IMR-90 (cell line): Measurements from ENCODE around the gene DIP2B. TPM values are rescaled to one million over a fixed set of nuclear protein-coding genes. Genes with fewer than 3 reads are reported as not detected.

Experiments
- ATAC-seq: fragments of 200-7000 bp; cut with Tn5 transposase; 2 replicates; pipeline ENCODE4 v1.9.1; 2020; ENCODE audit warnings: low read depth, mild to moderate bottlenecking, moderate library complexity
- BruUV-seq: library from RNA; stranded (reverse); fragments of 400-500 nt; replicated peaks from 2 replicates; lab custom pipeline; 2021; lab: Mats Ljungman, UMichigan
- CTCF ChIA-PET: fragments of 300-600 bp; formaldehyde crosslinking; extraction: SDS; loops from one replicate; lab custom pipeline; 2021; ENCODE audit warnings: antibody characterized with exemption; lab: Yijun Ruan, JAX
- POLR2A ChIA-PET: fragments of 300-600 bp; sonication (Branson Sonifier 250); formaldehyde crosslinking; loops from one replicate; lab custom pipeline; 2022; ENCODE audit warnings: antibody characterized with exemption; ENCODE audit not compliant: unreplicated experiment; lab: Charles Lee
- DNase-seq: peaks from one replicate; pipeline ENCODE4 v3.0.0; 2013
- H2AFZ ChIP-seq: replicated peaks from 2 replicates; pipeline ENCODE3; 2013; ENCODE audit warnings: low read length, mild to moderate bottlenecking; ENCODE audit not compliant: poor library complexity
- H2AK5ac ChIP-seq: 2 replicates; pipeline ENCODE4 v1.6.1; 2013; ENCODE audit warnings: low read depth, low read length, inconsistent platforms
- H2AK9ac ChIP-seq: replicated peaks from 2 replicates; pipeline ENCODE3; 2013; ENCODE audit warnings: mild to moderate bottlenecking, low read depth, low read length, moderate library complexity; ENCODE audit not compliant: poor library complexity
- H2BK120ac ChIP-seq: 2 replicates; pipeline ENCODE4 v1.6.1; 2013; ENCODE audit warnings: low read depth, low read length, inconsistent platforms
- H2BK15ac ChIP-seq: 3 replicates; pipeline ENCODE4 v1.6.1; 2013; ENCODE audit warnings: low read depth, low read length, inconsistent platforms
- H2BK20ac ChIP-seq: 2 replicates; pipeline ENCODE4 v1.6.1; 2013; ENCODE audit warnings: low read depth, mild to moderate bottlenecking, inconsistent platforms, low read length, moderate library complexity
- H2BK5ac ChIP-seq: 2 replicates; pipeline ENCODE4 v1.6.1; 2013; ENCODE audit warnings: mild to moderate bottlenecking, low read depth, low read length, inconsistent platforms; ENCODE audit not compliant: poor library complexity, severe bottlenecking
- H3K14ac ChIP-seq: replicated peaks from 2 replicates; pipeline ENCODE4 v1.6.1; 2013; ENCODE audit warnings: low read depth, low read length, inconsistent platforms
- H3K18ac ChIP-seq: 2 replicates; pipeline ENCODE4 v1.6.1; 2013; ENCODE audit warnings: low read depth, low read length, control low read depth
- H3K23ac ChIP-seq: 2 replicates; pipeline ENCODE4 v1.6.1; 2013; ENCODE audit warnings: low read depth, low read length, inconsistent platforms
- H3K27ac ChIP-seq: 2 replicates; pipeline ENCODE4 v1.5.1; 2013; ENCODE audit warnings: mild to moderate bottlenecking, control low read depth, low read length; ENCODE audit not compliant: insufficient read depth
- H3K27me3 ChIP-seq: 2 replicates; pipeline ENCODE4 v1.6.1; 2013; ENCODE audit warnings: low read length; ENCODE audit not compliant: control insufficient read depth, insufficient read depth
- H3K36me3 ChIP-seq: 2 replicates; pipeline ENCODE4 v1.6.1; 2013; ENCODE audit warnings: low read length, mixed read lengths; ENCODE audit not compliant: control insufficient read depth, insufficient read depth
- H3K4ac ChIP-seq: 2 replicates; pipeline ENCODE4 v1.6.1; 2013; ENCODE audit warnings: low read depth, low read length, inconsistent platforms
- H3K4me1 ChIP-seq: 2 replicates; pipeline ENCODE4 v1.6.1; 2013; ENCODE audit warnings: low read length, mixed read lengths; ENCODE audit not compliant: control insufficient read depth, insufficient read depth
- H3K4me2 ChIP-seq: 2 replicates; pipeline ENCODE4 v1.6.1; 2013; ENCODE audit warnings: low read depth, mild to moderate bottlenecking, control low read depth, low read length, moderate library complexity
- H3K4me3 ChIP-seq: 2 replicates; pipeline ENCODE4 v1.5.1; 2013; ENCODE audit warnings: low read depth, mild to moderate bottlenecking, control low read depth, low read length, moderate library complexity; ENCODE audit not compliant: insufficient read depth
- H3K56ac ChIP-seq: 2 replicates; pipeline ENCODE4 v1.6.1; 2013; ENCODE audit warnings: low read length, inconsistent platforms; ENCODE audit not compliant: insufficient read depth; ENCODE audit errors: extremely low read depth
- H3K79me1 ChIP-seq, 2 experiments: 2 replicates each; pipeline ENCODE4 v1.6.1; 2013; ENCODE audit warnings: low read length in 2 of 2, inconsistent platforms in 1 of 2, low read depth in 1 of 2
- H3K9ac ChIP-seq: 2 replicates; pipeline ENCODE4 v1.6.1; 2013; ENCODE audit warnings: low read depth, low read length, control low read depth
- H3K9me1 ChIP-seq: 2 replicates; pipeline ENCODE4 v1.6.1; 2013; ENCODE audit warnings: low read length, inconsistent platforms; ENCODE audit not compliant: insufficient read depth
- H3K9me3 ChIP-seq: 2 replicates; pipeline ENCODE4 v1.6.1; 2013; ENCODE audit warnings: low read length; ENCODE audit not compliant: control insufficient read depth, insufficient read depth
- H4K20me1 ChIP-seq: 2 replicates; pipeline ENCODE4 v1.6.1; 2013; ENCODE audit warnings: low read length, inconsistent platforms; ENCODE audit not compliant: insufficient read depth
- H4K5ac ChIP-seq: 2 replicates; pipeline ENCODE4 v1.6.1; 2013; ENCODE audit warnings: mild to moderate bottlenecking, low read depth, low read length, control low read depth
- H4K8ac ChIP-seq, 2 experiments: 2 replicates each; pipeline ENCODE4 v1.6.1; 2013; ENCODE audit warnings: low read depth in 2 of 2, low read length in 2 of 2, control low read depth in 1 of 2, inconsistent platforms in 1 of 2
- H4K91ac ChIP-seq: 2 replicates; pipeline ENCODE4 v1.6.1; 2013; ENCODE audit warnings: low read depth, low read length, inconsistent platforms; ENCODE audit not compliant: insufficient read depth
- BHLHE40 ChIP-seq: fragments of 150-350 bp; IDR thresholded peaks from 2 replicates; pipeline ENCODE4 v1.6.1; 2016; ENCODE audit warnings: mild to moderate bottlenecking, low read depth, low read length
- CEBPB ChIP-seq: IDR thresholded peaks from 2 replicates; pipeline ENCODE4 v1.6.1; 2012; ENCODE audit warnings: low read depth, low read length, improper control_type of control experiment
- CHD1 ChIP-seq: IDR thresholded peaks from 2 replicates; pipeline ENCODE4 v1.6.1; 2012; ENCODE audit warnings: low read depth, low read length, improper control_type of control experiment
- MAFK ChIP-seq: IDR thresholded peaks from 2 replicates; pipeline ENCODE4 v1.6.1; 2012; ENCODE audit warnings: low read depth, low read length, improper control_type of control experiment
- MAZ ChIP-seq: IDR thresholded peaks from 2 replicates; pipeline ENCODE4 v1.6.1; 2012; ENCODE audit warnings: low read depth, mild to moderate bottlenecking, low read length, improper control_type of control experiment, moderate library complexity, borderline replicate concordance
- MXI1 ChIP-seq: IDR thresholded peaks from 2 replicates; pipeline ENCODE4 v1.6.1; 2012; ENCODE audit warnings: low read depth, mild to moderate bottlenecking, low read length, moderate library complexity, borderline replicate concordance
- NFE2L2 ChIP-seq: fragments of 150-350 bp; IDR thresholded peaks from 2 replicates; pipeline ENCODE4 v1.6.1; 2016; ENCODE audit warnings: low read depth, mild to moderate bottlenecking, low read length
- POLR2A ChIP-seq: IDR thresholded peaks from 2 replicates; pipeline ENCODE4 v1.6.1; 2012; ENCODE audit warnings: mild to moderate bottlenecking, low read depth, low read length
- RAD21 ChIP-seq: IDR thresholded peaks from 2 replicates; pipeline ENCODE4 v1.6.1; 2012; ENCODE audit warnings: low read length, improper control_type of control experiment
- RCOR1 ChIP-seq: IDR thresholded peaks from 2 replicates; pipeline ENCODE4 v1.6.1; 2012; ENCODE audit warnings: mild to moderate bottlenecking, low read length, improper control_type of control experiment; ENCODE audit not compliant: insufficient replicate concordance
- RFX5 ChIP-seq: IDR thresholded peaks from 2 replicates; pipeline ENCODE4 v1.8.0; 2012; ENCODE audit warnings: low read depth, mild to moderate bottlenecking, low read length, moderate library complexity
- SMC3 ChIP-seq: fragments of 150-350 bp; IDR thresholded peaks from 2 replicates; pipeline ENCODE4 v1.6.1; 2016; ENCODE audit warnings: low read depth, mild to moderate bottlenecking, antibody characterized with exemption, low read length, moderate library complexity
- WGBS, 2 experiments: methylation state at CpG; one replicate each; pipeline versions ENCODE4 v1.1.5 to v1.1.7; 2013; ENCODE audit warnings: missing lambda C conversion rate in 2 of 2; ENCODE audit not compliant: insufficient read length in 1 of 2; ENCODE audit errors: extremely low coverage in 2 of 2; 5-methylcytosine and 5-hydroxymethylcytosine counted together
- dilution Hi-C: fragments of 300-500 bp; cut with HindIII; formaldehyde crosslinking; loops from one replicate; pipeline ENCODE4 v1.14.3; 2018; ENCODE audit warnings: low sequenced_read_pairs; ENCODE audit not compliant: unreplicated experiment
- in situ Hi-C: fragments of 300-500 bp; cut with MboI; formaldehyde crosslinking; loops from 3 replicates; pipeline ENCODE4 v1.14.3; 2019; ENCODE audit warnings: low sequenced_read_pairs, inconsistent platforms, mixed read lengths
- intact Hi-C: fragments of 100-400 bp; cut with micrococcal nuclease; formaldehyde crosslinking; loops from 2 replicates; pipeline ENCODE4 v1.10.0; 2022
- polyA plus RNA-seq, 3 experiments: library from polyadenylated mRNA; depleted of rRNA; stranded (reverse); fragments of >200 nt; gene quantifications; 2 replicates each; pipeline ENCODE4 v1.2.3, GENCODE V29; 2012; ENCODE audit warnings: low replicate concordance in 1 of 3
- total RNA-seq: library from RNA; depleted of rRNA; stranded (reverse); fragments of >200 nt; gene quantifications from 2 replicates; pipeline ENCODE4 v1.2.3, GENCODE V29; 2012
- TF ChIP-seq, protein P1 (sequence below): fragments of 150-350 bp; IDR thresholded peaks from 2 replicates; pipeline ENCODE4 v1.6.1; 2016; ENCODE audit warnings: low read depth, mild to moderate bottlenecking, low read length, moderate library complexity, borderline replicate concordance
- TF ChIP-seq, protein P2 (sequence below): fragments of 150-350 bp; IDR thresholded peaks from 2 replicates; pipeline ENCODE4 v1.6.1; 2017; ENCODE audit warnings: mild to moderate bottlenecking, antibody characterized with exemption, low read length, low read depth
- TF ChIP-seq, protein P3 (sequence below): conservative IDR thresholded peaks from 2 replicates; pipeline ENCODE4 v1.5.1; 2012; ENCODE audit warnings: mild to moderate bottlenecking, low read depth, low read length, improper control_type of control experiment

The DIP2B gene
- total and polyA plus RNA-seq, 2 of the 4 experiments (the other 2 are of a cell fraction), result 7.7 to 12.9 TPM

DNA sequence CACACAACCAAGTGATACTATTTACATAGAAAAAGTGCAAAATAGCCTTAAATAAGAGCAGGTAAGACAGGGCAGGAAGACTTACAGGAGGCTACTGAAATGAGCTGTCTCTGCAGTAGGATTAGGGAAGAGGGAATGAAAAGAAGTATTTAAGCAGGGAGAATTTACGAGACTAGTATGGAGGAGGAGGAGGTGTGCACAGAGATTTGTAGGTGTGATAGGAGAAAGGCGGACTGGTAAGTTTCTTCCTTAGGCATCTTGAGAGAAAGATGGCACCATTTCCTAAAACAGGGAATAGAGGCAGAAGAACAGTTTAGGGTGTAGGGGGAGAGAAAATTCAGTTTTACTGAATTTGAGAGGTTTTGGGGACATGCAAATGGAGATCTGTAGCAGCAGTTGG lies 25.7 kb downstream of the DIP2B start:
- no peak overlapping the region for H2AK5ac ChIP-seq
- dilution Hi-C loops, result no loop called here
- no peak overlapping the region for H2BK120ac ChIP-seq
- no peak for DNase-seq
- no peak overlapping the region for H2AFZ ChIP-seq
- H3K36me3 ChIP-seq, result no peaks in the 10 kb centered on the region
- H2BK5ac ChIP-seq, result no peak overlapping the region
- H3K9me1 ChIP-seq, result peaks cover 16% of the 10 kb centered on the region
- H2BK15ac ChIP-seq, result no peak overlapping the region
- no peak for ATAC-seq
- H2BK20ac ChIP-seq, result no peak overlapping the region
- no peak overlapping the region for H4K91ac ChIP-seq
- peaks cover 21% of the 10 kb centered on the region for H4K20me1 ChIP-seq
- no peak overlapping the region for H4K5ac ChIP-seq
- intact Hi-C loops, result no loop called here
- H3K23ac ChIP-seq, result no peak overlapping the region
- no peak overlapping the region for H2AK9ac ChIP-seq
- ChIA-PET CTCF (no interaction called here), POLR2A (no interaction called here)
- H3K4me1 ChIP-seq, result peaks cover 11% of the 10 kb centered on the region
- H3K27ac ChIP-seq, result no peak overlapping the region
- no peak overlapping the region for H3K56ac ChIP-seq
- TF ChIP-seq BHLHE40, result no peak
- no peak for TF ChIP-seq RAD21
- TF ChIP-seq, protein P1, sequence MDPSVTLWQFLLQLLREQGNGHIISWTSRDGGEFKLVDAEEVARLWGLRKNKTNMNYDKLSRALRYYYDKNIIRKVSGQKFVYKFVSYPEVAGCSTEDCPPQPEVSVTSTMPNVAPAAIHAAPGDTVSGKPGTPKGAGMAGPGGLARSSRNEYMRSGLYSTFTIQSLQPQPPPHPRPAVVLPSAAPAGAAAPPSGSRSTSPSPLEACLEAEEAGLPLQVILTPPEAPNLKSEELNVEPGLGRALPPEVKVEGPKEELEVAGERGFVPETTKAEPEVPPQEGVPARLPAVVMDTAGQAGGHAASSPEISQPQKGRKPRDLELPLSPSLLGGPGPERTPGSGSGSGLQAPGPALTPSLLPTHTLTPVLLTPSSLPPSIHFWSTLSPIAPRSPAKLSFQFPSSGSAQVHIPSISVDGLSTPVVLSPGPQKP, result no peak
- TF ChIP-seq, protein P2, sequence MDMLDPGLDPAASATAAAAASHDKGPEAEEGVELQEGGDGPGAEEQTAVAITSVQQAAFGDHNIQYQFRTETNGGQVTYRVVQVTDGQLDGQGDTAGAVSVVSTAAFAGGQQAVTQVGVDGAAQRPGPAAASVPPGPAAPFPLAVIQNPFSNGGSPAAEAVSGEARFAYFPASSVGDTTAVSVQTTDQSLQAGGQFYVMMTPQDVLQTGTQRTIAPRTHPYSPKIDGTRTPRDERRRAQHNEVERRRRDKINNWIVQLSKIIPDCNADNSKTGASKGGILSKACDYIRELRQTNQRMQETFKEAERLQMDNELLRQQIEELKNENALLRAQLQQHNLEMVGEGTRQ, result no peak
- TF ChIP-seq, protein P3, sequence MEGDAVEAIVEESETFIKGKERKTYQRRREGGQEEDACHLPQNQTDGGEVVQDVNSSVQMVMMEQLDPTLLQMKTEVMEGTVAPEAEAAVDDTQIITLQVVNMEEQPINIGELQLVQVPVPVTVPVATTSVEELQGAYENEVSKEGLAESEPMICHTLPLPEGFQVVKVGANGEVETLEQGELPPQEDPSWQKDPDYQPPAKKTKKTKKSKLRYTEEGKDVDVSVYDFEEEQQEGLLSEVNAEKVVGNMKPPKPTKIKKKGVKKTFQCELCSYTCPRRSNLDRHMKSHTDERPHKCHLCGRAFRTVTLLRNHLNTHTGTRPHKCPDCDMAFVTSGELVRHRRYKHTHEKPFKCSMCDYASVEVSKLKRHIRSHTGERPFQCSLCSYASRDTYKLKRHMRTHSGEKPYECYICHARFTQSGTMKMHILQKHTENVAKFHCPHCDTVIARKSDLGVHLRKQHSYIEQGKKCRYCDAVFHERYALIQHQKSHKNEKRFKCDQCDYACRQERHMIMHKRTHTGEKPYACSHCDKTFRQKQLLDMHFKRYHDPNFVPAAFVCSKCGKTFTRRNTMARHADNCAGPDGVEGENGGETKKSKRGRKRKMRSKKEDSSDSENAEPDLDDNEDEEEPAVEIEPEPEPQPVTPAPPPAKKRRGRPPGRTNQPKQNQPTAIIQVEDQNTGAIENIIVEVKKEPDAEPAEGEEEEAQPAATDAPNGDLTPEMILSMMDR, result no peak
- no peak for TF ChIP-seq RCOR1
- no peak for TF ChIP-seq RFX5
- TF ChIP-seq MAFK, result no peak
- TF ChIP-seq CHD1, result no peak
- no peak for TF ChIP-seq CEBPB
- TF ChIP-seq NFE2L2, result no peak
- TF ChIP-seq POLR2A, result no peak
- no peak for TF ChIP-seq MAZ
- TF ChIP-seq SMC3, result no peak
- TF ChIP-seq MXI1, result no peak
- H3K27me3 ChIP-seq, result no peaks in the 10 kb centered on the region
- H3K9ac ChIP-seq, result no peak overlapping the region
- no peak overlapping the region for H3K14ac ChIP-seq
- no TSS peak for BruUV-seq
- 100% methylated on average over 1 of the region's 2 CpGs; no CpG with 5 or more reads in 1 of the 2 experiments for WGBS, 2 experiments
- no peak overlapping the region for H3K4me2 ChIP-seq
- H4K8ac ChIP-seq, result no peak overlapping the region
- H3K4me3 ChIP-seq, result no peak overlapping the region
- no peak overlapping the region for H3K4ac ChIP-seq
- peaks cover 27 to 82% of the 10 kb centered on the region in 2 experiments for H3K79me1 ChIP-seq
- no peaks in the 10 kb centered on the region for H3K9me3 ChIP-seq
- in situ Hi-C loops, result loop anchor here (10.0 kb wide), 1 partner anchor 64 kb away; no protein-coding TSS in a partner anchor
- H3K18ac ChIP-seq, result no peak overlapping the region
